Hepatocyte (in vitro differentiated cells): ENCODE data around the gene TNNC2.

Experiments used
- EZH2 ChIP-seq: fragments of 200-600 bp; sonication (generic); IDR thresholded peaks from 2 replicates; pipeline ENCODE4 v1.6.1; 2016; ENCODE audit warnings: antibody characterized with exemption, mild to moderate bottlenecking, borderline replicate concordance
- TF ChIP-seq, protein P1 (sequence below): fragments of 200-600 bp; sonication (generic); IDR thresholded peaks from 2 replicates; pipeline ENCODE4 v1.5.1; 2016; ENCODE audit warnings: antibody characterized with exemption, mild to moderate bottlenecking; ENCODE audit not compliant: poor library complexity

GRCh38 chr20:45819466-45819865 is 7.6 kb downstream of the TNNC2 start:
- TF ChIP-seq, protein P1, sequence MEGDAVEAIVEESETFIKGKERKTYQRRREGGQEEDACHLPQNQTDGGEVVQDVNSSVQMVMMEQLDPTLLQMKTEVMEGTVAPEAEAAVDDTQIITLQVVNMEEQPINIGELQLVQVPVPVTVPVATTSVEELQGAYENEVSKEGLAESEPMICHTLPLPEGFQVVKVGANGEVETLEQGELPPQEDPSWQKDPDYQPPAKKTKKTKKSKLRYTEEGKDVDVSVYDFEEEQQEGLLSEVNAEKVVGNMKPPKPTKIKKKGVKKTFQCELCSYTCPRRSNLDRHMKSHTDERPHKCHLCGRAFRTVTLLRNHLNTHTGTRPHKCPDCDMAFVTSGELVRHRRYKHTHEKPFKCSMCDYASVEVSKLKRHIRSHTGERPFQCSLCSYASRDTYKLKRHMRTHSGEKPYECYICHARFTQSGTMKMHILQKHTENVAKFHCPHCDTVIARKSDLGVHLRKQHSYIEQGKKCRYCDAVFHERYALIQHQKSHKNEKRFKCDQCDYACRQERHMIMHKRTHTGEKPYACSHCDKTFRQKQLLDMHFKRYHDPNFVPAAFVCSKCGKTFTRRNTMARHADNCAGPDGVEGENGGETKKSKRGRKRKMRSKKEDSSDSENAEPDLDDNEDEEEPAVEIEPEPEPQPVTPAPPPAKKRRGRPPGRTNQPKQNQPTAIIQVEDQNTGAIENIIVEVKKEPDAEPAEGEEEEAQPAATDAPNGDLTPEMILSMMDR = no peak
- no peak for TF ChIP-seq EZH2
